B cell (primary cell): ENCODE results near the gene POMGNT1. TPM values are rescaled to one million over a fixed set of nuclear protein-coding genes. Genes with fewer than 3 reads are reported as not detected.

Experiments
- ATAC-seq: fragments of 200-7000 bp; cut with Tn5 transposase; one replicate; pipeline ENCODE4 v1.10.0; 2021; ENCODE audit warnings: low read depth, mild to moderate bottlenecking, moderate number of reproducible peaks, moderate library complexity
- CTCF ChIA-PET: fragments of 350-600 bp; sonication (Branson Sonifier 250); formaldehyde crosslinking; loops from one replicate; lab custom pipeline; 2021; ENCODE audit warnings: antibody characterized with exemption, inconsistent platforms; lab: Charles Lee
- POLR2A ChIA-PET: fragments of 350-600 bp; sonication (Branson Sonifier 250); formaldehyde crosslinking; loops from one replicate; lab custom pipeline; 2021; ENCODE audit warnings: antibody characterized with exemption; lab: Charles Lee
- DNase-seq: peaks from one replicate; pipeline ENCODE4 v3.0.0; 2013
- H2AFZ ChIP-seq: 2 replicates; pipeline ENCODE4 v1.6.1; 2012; ENCODE audit warnings: mild to moderate bottlenecking, low read depth, low read length; ENCODE audit not compliant: insufficient read depth, poor library complexity, severe bottlenecking
- H3K27ac ChIP-seq, 2 donors: 1 replicate in 1 of 2; 2 replicates in 1 of 2; pipeline ENCODE4 v1.5.1; 2012 to 2013; ENCODE audit warnings: low read length in 2 of 2, mild to moderate bottlenecking in 2 of 2, moderate library complexity in 1 of 2
- H3K27me3 ChIP-seq, 4 experiments: fragments of 200-600 bp in 1 of 4; sonication (generic) in 1 of 4; replicated peaks in 1 of 4; 1 replicate in 2 of 4; 2 replicates in 2 of 4; pipeline versions ENCODE4 v1.6.1 to v1.7.0; 2013 to 2016; ENCODE audit warnings: low read length in 3 of 4, mild to moderate bottlenecking in 2 of 4, mixed read lengths in 1 of 4, moderate library complexity in 1 of 4; ENCODE audit not compliant: insufficient read depth in 4 of 4, control insufficient read depth in 3 of 4; ENCODE audit errors: control extremely low read depth in 1 of 4
- H3K36me3 ChIP-seq, 2 experiments: replicated peaks in 1 of 2; 1 replicate in 1 of 2; 2 replicates in 1 of 2; pipeline versions ENCODE4 v1.6.1 to v1.7.1; 2013; ENCODE audit warnings: low read length in 1 of 2; ENCODE audit not compliant: insufficient read depth in 2 of 2, control insufficient read depth in 1 of 2; ENCODE audit errors: control extremely low read depth in 1 of 2, extremely low read depth in 1 of 2
- H3K4me1 ChIP-seq, 2 donors: fragments of 200-600 bp in 1 of 2; sonication (generic) in 1 of 2; 1 replicate in 1 of 2; 2 replicates in 1 of 2; pipeline versions ENCODE4 v1.5.1 to v1.6.1; 2013 to 2017; ENCODE audit warnings: low read length in 2 of 2; ENCODE audit not compliant: control insufficient read depth in 2 of 2, insufficient read depth in 2 of 2
- H3K4me2 ChIP-seq: replicated peaks from 2 replicates; pipeline ENCODE3; 2012; ENCODE audit warnings: mild to moderate bottlenecking, low read depth, low read length; ENCODE audit not compliant: poor library complexity, severe bottlenecking
- H3K4me3 ChIP-seq, 5 experiments: fragments of 200-600 bp in 1 of 5; sonication (generic) in 1 of 5; 1 replicate in 3 of 5; 2 replicates in 2 of 5; pipeline versions ENCODE4 v1.5.1 to v1.7.0; 2011 to 2016; ENCODE audit warnings: low read length in 4 of 5, mild to moderate bottlenecking in 4 of 5, low read depth in 2 of 5, control low read depth in 1 of 5, moderate library complexity in 1 of 5; ENCODE audit not compliant: insufficient read depth in 1 of 5; ENCODE audit errors: control extremely low read depth in 1 of 5, extremely low read depth in 1 of 5
- H3K79me2 ChIP-seq: fragments of 200-600 bp; sonication (generic); one replicate; pipeline ENCODE4 v1.6.0; 2016; ENCODE audit warnings: low read length; ENCODE audit not compliant: control insufficient read depth, insufficient read depth
- H3K9ac ChIP-seq: fragments of 200-600 bp; sonication (generic); 2 replicates; pipeline ENCODE4 v1.6.1; 2017; ENCODE audit warnings: mild to moderate bottlenecking, low read length, moderate library complexity
- H3K9me3 ChIP-seq, 3 donors: one replicate each; pipeline versions ENCODE4 v1.6.1 to v1.7.1; 2013; ENCODE audit warnings: low read length in 2 of 3; ENCODE audit not compliant: control insufficient read depth in 2 of 3, insufficient read depth in 1 of 3; ENCODE audit errors: control extremely low read depth in 1 of 3
- H4K20me1 ChIP-seq: 2 replicates; pipeline ENCODE4 v1.6.0; 2012; ENCODE audit warnings: mild to moderate bottlenecking, low read length; ENCODE audit not compliant: insufficient read depth, control insufficient read depth, poor library complexity, severe bottlenecking
- H3K27ac Mint-ChIP-seq: one replicate; pipeline ENCODE4 v1.8.0; 2021; ENCODE audit warnings: mixed read lengths
- H3K27me3 Mint-ChIP-seq: one replicate; pipeline ENCODE4 v1.8.0; 2021; ENCODE audit warnings: mixed read lengths
- H3K4me1 Mint-ChIP-seq: one replicate; pipeline ENCODE4 v1.8.0; 2021; ENCODE audit warnings: mixed read lengths
- H3K4me3 Mint-ChIP-seq: one replicate; pipeline ENCODE4 v1.8.0; 2021; ENCODE audit warnings: mixed read lengths
- H3K9me3 Mint-ChIP-seq: one replicate; pipeline ENCODE4 v1.8.0; 2022; ENCODE audit warnings: mixed read lengths; ENCODE audit not compliant: insufficient read depth
- CTCF ChIP-seq: fragments of 200-600 bp; IDR thresholded peaks from one replicate; pipeline ENCODE4 v1.8.0; 2022; ENCODE audit warnings: antibody characterized with exemption, mild to moderate bottlenecking
- EZH2 ChIP-seq: IDR thresholded peaks from 2 replicates; pipeline ENCODE4 v1.6.1; 2012; ENCODE audit warnings: borderline replicate concordance, low read depth, mild to moderate bottlenecking, moderate library complexity, low read length; ENCODE audit not compliant: insufficient read depth, poor library complexity, severe bottlenecking
- WGBS: methylation state at CpG from one replicate; pipeline ENCODE4 v1.1.5; 2013; ENCODE audit warnings: missing lambda C conversion rate; ENCODE audit not compliant: insufficient coverage; 5-methylcytosine and 5-hydroxymethylcytosine counted together
- intact Hi-C: fragments of 100-400 bp; cut with micrococcal nuclease; formaldehyde crosslinking; loops from one replicate; pipeline ENCODE4 v1.10.0; 2022
- polyA plus RNA-seq: library from polyadenylated mRNA; depleted of rRNA; stranded (reverse); fragments of >200 nt; gene quantifications from 2 replicates; pipeline ENCODE4 v1.2.3, GENCODE V29; 2012
- total RNA-seq, 2 donors: library from RNA; stranded (reverse); fragments of 120-200 nt in 1 of 2; gene quantifications; 1 replicate in 1 of 2; 2 replicates in 1 of 2; pipeline versions ENCODE4 v1.2.3 to v1.2.4, GENCODE V29; 2013 to 2022

POMGNT1 gene
- total and polyA plus RNA-seq, 2 donors (not counting 1 experiment from before 2014, with no cell fraction given) = 32.6 to 51.0 TPM

GRCh38 chr1:46153732-46154131, 44.5 kb downstream of the POMGNT1 start:
- no peaks in the 10 kb centered on the region for H3K4me1 ChIP-seq
- no peaks in the 10 kb centered on the region for H4K20me1 ChIP-seq
- H3K4me3 ChIP-seq = no peak overlapping the region
- H3K79me2 ChIP-seq = no peaks in the 10 kb centered on the region
- CTCF ChIA-PET = no interaction called here
- TF ChIP-seq CTCF = no peak
- TF ChIP-seq EZH2 = no peak
- no peaks in the 10 kb centered on the region for H3K36me3 ChIP-seq
- ATAC-seq = no peak
- H3K9ac ChIP-seq = no peak overlapping the region
- H3K9me3 ChIP-seq = peaks cover 0 to 3% (median 0%) of the 10 kb centered on the region in 3 donors
- no peak overlapping the region for H2AFZ ChIP-seq
- H3K27ac ChIP-seq = no peak overlapping the region
- DNase-seq = no peak
- Mint-ChIP-seq H3K27ac (no peak overlapping the region), H3K4me3 (no peak overlapping the region), H3K27me3 (no peaks in the 10 kb centered on the region), H3K9me3 (no peaks in the 10 kb centered on the region), H3K4me1 (no peaks in the 10 kb centered on the region)
- 100% methylated on average over 1 of the region's 1 CpG for WGBS
- no peaks in the 10 kb centered on the region for H3K27me3 ChIP-seq
- POLR2A ChIA-PET = no interaction called here
- no peak overlapping the region for H3K4me2 ChIP-seq
- intact Hi-C loops = no loop called here

DNA sequence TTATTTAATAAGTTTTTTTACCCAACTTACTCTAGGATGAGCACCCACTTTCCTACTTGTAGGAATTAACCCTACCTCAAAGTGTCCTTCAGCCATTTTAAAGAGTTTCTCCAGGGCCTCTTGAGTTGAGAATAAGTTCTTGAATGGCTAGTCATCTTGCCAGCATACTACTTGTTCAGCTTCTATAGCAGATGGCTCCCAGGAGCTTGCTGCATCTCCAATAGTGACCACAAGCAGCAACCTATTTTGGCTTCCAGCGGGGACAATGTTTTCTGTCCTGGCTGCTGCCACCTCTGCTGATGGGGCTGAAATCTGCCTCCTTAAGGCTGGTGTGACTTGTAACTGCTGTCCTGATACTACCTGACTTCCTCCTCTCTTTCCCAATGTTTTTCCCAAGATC, 45.0 kb downstream of the POMGNT1 start:
- WGBS = 92% methylated on average over 1 of the region's 1 CpG
- no peak overlapping the region for H3K27ac ChIP-seq
- ATAC-seq = no peak

More for the DNA sequence above, 45.0 kb downstream of the POMGNT1 start:
- ChIA-PET CTCF (no interaction called here), POLR2A (no interaction called here)
- no peak overlapping the region for H3K4me2 ChIP-seq
- no peaks in the 10 kb centered on the region for H3K4me1 Mint-ChIP-seq
- no peaks in the 10 kb centered on the region for H3K79me2 ChIP-seq
- no peak overlapping the region for H3K4me3 ChIP-seq
- H4K20me1 ChIP-seq = no peaks in the 10 kb centered on the region
- peaks cover 0 to 3% (median 0%) of the 10 kb centered on the region in 3 donors for H3K9me3 ChIP-seq
- no peaks in the 10 kb centered on the region for H3K27me3 ChIP-seq
- no peak overlapping the region for H2AFZ ChIP-seq
- no peak overlapping the region for H3K9ac ChIP-seq
- intact Hi-C loops = no loop called here
- H3K36me3 ChIP-seq = no peaks in the 10 kb centered on the region
- no peak for DNase-seq
- H3K4me1 ChIP-seq = no peaks in the 10 kb centered on the region
- TF ChIP-seq EZH2 (no peak), CTCF (no peak)
- H3K27ac Mint-ChIP-seq = no peak overlapping the region
- H3K4me3 Mint-ChIP-seq = no peak overlapping the region
- no peaks in the 10 kb centered on the region for H3K9me3 Mint-ChIP-seq
- no peaks in the 10 kb centered on the region for H3K27me3 Mint-ChIP-seq
